Inferior parietal cortex (tissue), 1 donor: ENCODE results near the gene FLVCR2.
"Not testable (repeated sequence)": the region's sequence is repeated elsewhere in the genome, so short reads cannot be mapped to it uniquely, and the experiment has no call there.

Source experiments
- DNase-seq: peaks from one replicate; pipeline ENCODE4 v3.0.0-alpha.2; 2016; ENCODE audit errors: extremely low spot score

FLVCR2 gene

GRCh38 chr14:75595226-75595625, 16.8 kb downstream of the FLVCR2 start:
- DNase-seq, result no peak

- no peak for DNase-seq
These were observed 18.7 kb downstream of the FLVCR2 start for GRCh38 chr14:75597149-75597548.

GRCh38 chr14:75600100-75600499, 21.7 kb downstream of the FLVCR2 start:
- not testable (repeated sequence) for DNase-seq

GRCh38 chr14:75601061-75601460, 22.6 kb downstream of the FLVCR2 start:
- DNase-seq, result not testable (repeated sequence)

GRCh38 chr14:75602503-75602902, 24.1 kb downstream of the FLVCR2 start:
- DNase-seq, result no peak

GRCh38 chr14:75604979-75605851, 26.8 kb downstream of the FLVCR2 start:
- DNase-seq, result no peak

DNA sequence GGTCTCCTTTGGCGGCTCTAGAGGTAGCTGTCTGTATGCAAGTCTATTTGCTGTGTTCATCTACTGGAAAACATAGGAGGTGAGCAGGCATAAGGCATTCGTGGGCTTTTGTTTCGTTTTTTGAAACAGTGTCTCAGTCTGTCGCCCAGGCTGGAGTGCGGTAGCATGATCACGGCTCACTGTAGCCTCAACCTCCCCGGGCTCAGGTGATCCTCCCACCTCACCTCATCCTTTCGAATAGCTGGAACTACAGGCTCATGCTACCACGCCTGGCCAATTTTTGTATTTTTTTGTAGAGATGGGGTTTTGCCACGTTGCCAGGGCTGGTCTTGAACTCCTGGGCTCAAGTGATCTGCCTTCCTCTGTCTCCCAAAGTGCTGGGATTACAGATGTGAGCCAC, 27.5 kb downstream of the FLVCR2 start:
- no peak for DNase-seq

GRCh38 chr14:75607044-75607443, 28.6 kb downstream of the FLVCR2 start:
- no peak for DNase-seq

GRCh38 chr14:75607842-75608640, 29.6 kb downstream of the FLVCR2 start:
- no peak for DNase-seq

DNA sequence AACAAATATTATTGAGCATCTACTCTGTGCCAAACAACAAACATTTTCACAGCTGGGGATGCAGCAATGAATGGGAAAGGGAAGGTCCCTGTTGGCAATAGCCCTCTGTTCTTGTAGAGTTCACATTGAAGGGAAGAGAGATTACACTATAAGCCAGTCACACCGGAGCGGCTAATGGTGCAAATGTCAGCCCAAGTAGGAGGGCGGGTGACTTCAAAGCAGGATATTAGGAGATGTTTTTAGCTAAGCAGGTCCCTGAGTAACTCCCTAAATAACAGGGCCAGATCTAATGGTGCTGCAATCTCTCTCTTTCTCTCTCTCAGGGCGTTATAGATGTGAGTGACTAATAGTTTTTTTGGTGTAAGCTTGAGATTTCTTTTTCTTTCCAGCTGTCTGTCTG, 30.7 kb downstream of the FLVCR2 start:
- DNase-seq, result no peak

DNA sequence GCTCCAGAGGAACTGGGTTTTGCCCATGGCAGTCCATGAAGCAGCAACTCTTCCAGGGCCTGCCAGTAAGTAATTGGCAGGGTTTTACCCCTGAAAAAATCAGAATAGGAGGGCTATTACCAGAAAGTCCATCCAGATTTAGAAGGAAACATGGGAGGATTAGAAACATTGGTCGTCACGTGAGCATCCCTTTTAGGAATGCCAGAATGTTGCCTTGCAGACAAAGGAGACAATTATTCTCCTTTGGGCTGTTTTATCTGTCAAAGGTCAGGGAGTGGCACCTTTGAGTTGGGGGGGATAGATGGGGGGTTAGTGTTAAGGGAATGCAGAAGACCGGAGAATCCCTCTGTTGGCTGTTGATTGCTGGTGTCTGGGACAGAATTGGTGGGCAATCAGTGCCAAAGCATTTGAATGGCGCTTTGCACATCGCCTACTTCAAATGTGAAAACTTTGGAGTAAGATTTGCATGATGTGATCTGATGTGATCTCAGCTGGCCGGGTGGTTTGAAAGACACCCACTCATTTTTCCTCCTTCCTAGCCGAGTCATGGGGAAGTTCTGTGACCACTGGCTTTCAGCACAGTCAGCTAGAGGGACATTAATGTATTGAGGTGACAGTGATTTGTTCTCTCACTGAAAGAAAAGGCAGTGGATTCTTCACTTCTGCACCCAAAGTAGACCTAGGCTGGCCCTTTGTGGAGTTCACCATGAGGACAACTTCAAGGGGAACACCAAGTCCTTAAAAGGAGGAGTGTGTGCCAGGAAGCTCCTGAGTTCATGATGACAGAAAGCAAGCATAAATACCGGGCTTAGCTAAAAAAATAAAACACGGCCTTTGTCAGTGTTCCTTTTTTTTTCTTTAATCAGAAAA, 31.4 kb downstream of the FLVCR2 start:
- DNase-seq, result no peak

GRCh38 chr14:75610834-75611233, 32.4 kb downstream of the FLVCR2 start:
- no peak for DNase-seq

DNA sequence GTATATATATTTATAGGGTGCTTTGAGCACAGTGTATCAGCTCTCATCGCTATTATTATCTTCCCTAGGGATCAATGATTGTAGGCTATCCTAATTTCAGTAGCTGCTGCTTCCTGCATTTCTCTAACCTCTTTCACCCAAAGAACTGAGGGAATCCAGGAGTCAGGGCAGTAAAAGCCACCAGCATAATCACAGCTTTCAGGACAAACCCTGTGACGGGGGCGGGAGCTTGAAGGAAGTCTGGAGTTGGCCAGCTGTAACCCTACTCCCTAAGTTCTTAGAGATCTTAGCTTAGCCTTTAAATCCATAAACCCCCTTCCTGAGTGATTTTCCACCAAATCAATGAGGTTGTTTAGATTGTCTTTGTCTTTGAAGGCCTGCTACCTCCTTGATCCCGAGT, 33.7 kb downstream of the FLVCR2 start:
- DNase-seq, result no peak

GRCh38 chr14:75614179-75614578, 35.8 kb downstream of the FLVCR2 start:
- DNase-seq, result no peak

DNA sequence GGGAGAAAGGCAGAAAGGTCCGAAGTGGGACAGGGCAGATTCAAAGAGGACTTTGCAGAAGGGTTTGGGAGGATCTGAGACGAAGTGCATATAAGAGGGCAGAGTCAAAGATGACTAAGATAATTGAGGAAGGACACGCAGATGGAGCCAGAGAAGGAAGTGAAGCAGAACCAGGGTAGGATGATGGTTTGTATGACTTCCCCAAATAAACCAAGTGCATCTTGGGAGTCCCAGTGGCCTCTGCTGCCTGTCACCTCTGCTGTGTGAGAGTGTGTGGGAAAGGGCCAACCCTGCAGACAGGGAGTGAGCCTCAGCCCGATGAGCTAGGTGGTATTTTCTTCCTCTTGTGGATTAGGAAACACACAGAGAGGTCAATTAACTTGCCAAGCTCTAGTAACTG, 36.8 kb downstream of the FLVCR2 start:
- no peak for DNase-seq

GRCh38 chr14:75619548-75619947, 41.1 kb downstream of the FLVCR2 start:
- DNase-seq, result no peak

GRCh38 chr14:75625034-75625433, 46.6 kb downstream of the FLVCR2 start:
- no peak for DNase-seq

DNA sequence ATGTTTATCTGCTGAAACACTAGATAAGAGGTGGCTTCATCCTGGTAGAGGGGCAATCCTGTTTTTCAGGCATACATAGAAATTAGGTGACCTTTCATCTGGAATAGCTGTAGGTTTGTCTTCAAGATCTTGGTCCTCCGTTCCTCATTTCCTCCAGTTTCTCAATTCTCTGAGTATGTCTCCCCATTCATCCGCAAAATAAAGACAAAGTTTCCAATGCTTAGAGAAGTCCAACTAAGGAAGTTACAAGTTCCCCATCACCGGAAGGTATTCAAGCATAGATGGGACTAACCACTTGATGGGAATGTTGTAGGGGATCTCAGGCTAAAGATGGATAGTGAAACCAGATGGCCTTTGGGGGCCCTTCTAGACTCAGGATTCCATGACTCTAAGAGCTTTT, 48.0 kb downstream of the FLVCR2 start:
- no peak for DNase-seq

- DNase-seq, result no peak
These were observed 48.4 kb downstream of the FLVCR2 start for GRCh38 chr14:75626863-75627262.

DNA sequence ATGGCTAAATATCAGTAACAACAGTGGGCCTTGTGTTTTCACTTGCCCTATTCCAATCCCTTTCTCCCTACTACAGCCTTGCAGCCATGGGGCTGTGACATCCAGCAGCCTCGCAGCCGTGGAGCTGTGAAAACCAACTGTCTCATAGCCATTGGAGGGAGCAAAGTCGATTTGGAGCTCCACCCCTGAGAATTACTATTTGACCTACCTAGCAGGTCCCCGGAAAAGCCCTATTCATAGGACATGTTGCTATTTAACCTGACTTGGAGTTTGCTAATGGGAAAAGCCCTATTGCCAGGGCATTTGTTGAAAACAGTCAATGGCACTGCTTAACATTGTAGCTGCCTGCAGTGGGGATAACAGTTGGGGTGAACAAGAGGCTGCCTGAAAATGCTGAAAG, 49.0 kb downstream of the FLVCR2 start:
- DNase-seq, result no peak

GRCh38 chr14:75628816-75629215, 50.4 kb downstream of the FLVCR2 start:
- no peak for DNase-seq
